ENCODE data around the gene SIKE1.
"Not testable (repeated sequence)": the region's sequence is repeated elsewhere in the genome, so short reads cannot be mapped to it uniquely, and the experiment has no call there.

The SIKE1 gene

GRCh38 chr1:114780344-114781226 is at the start of gene SIKE1:
Gene SIKE1 (minus strand): TSS chr1:114780685. CDS start chr1:114780607, 78 bp downstream.
- DNase-seq (ENCODE audit: low read depth in 2 of 2, low spot score in 1 of 2) = peak; percentile 87 to 90

DNA sequence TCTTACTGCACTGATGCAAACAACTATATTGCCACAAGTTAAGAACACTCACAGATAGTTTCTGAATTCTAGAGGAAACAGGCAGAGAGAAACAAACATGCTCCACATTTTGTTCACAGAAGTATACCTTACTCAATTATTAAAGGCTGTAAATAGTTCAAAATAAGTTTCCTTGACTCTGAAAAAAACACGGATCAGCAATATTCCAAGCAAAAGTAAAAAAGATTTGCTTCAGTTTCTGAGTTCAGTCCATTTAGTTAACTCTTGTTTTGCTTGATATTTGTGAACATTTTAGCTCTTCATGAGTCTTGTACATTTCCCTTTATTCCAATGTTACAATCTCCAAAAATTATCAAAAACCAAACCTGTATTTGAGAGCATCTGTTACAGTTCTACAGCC is 49.6 kb upstream of the SIKE1 start:
- DNase-seq (ENCODE audit: low read depth in 2 of 2, low spot score in 1 of 2) = not testable (repeated sequence)

- no peak for DNase-seq (ENCODE audit: low read depth in 2 of 2, low spot score in 1 of 2)
Measured at GRCh38 chr1:114828251-114828650, 47.8 kb upstream of the SIKE1 start.

GRCh38 chr1:114821978-114822377 is 41.5 kb upstream of the SIKE1 start:
- no peak for DNase-seq (ENCODE audit: low read depth in 2 of 2, low spot score in 1 of 2)

- no peak for DNase-seq (ENCODE audit: low read depth in 2 of 2, low spot score in 1 of 2)
Measured at GRCh38 chr1:114820392-114820791, 39.9 kb upstream of the SIKE1 start.

DNA sequence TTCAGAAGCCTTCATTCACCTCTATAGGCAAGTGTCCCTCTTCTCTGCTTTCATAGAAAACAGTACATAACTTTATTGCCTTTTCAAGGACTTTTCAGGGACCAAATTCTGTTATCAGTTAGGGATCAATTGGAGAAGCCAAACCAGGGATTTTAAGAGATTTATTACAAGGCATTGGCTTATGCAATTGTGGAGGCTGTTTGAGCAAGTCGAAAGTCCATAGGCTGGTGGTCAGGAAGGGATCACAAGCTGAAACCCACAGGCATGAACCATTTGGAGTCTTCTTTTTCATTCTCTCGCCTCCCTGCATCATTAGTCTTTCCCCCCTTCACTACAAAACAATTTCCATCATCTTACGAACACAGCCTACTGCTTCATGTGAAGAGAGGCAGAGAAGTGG is 39.4 kb upstream of the SIKE1 start:
- no peak for DNase-seq (ENCODE audit: low read depth in 2 of 2, low spot score in 1 of 2)

- DNase-seq (ENCODE audit: low read depth in 2 of 2, low spot score in 1 of 2) = not testable (repeated sequence)
Measured at GRCh38 chr1:114804449-114804848, 24.0 kb upstream of the SIKE1 start.

GRCh38 chr1:114803001-114803400 is 22.5 kb upstream of the SIKE1 start:
- no peak for DNase-seq (ENCODE audit: low read depth in 2 of 2, low spot score in 1 of 2)

GRCh38 chr1:114794038-114794437 is 13.6 kb upstream of the SIKE1 start:
- no peak for DNase-seq (ENCODE audit: low read depth in 2 of 2, low spot score in 1 of 2)

DNA sequence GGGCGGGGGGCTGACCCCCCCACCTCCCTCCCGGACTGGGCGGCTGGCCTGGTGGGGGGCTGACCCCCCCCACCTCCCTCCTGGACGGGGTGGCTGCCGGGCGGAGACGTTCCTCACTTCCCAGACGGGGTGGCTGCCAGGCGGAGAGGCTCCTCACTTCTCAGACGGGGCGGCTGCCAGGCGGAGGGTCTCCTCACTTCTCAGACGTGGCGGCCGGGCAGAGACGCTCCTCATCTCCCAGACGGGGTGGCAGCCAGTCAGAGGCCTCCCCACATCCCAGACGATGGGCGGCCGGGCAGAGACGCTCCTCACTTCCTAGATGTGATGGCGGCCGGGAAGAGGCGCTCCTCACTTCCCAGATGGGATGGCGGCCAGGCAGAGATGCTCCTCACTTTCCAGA is 10.1 kb upstream of the SIKE1 start:
- DNase-seq (ENCODE audit: low read depth in 2 of 2, low spot score in 1 of 2) = not testable (repeated sequence)

DNA sequence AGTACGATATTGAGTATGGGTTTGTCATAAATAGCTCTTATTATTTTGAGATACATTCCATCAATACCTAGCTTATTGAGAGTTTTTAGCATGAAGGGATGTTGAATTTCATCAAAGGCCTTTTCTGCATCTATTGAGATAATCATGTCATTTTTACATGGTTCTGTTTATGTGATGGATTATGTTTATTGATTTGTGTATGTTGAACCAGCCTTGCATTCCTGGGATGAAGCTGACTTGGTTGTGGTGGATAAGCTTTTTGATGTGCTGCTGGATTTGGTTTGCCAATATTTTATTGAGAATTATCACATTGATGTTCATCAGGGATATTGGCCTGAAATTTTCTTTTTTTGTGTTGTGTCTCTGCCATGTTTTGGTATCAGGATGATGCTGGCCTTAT is 6.0 kb upstream of the SIKE1 start:
- not testable (repeated sequence) for DNase-seq (ENCODE audit: low read depth in 2 of 2, low spot score in 1 of 2)

GRCh38 chr1:114782476-114782875 is 2.0 kb upstream of the SIKE1 start:
- DNase-seq (ENCODE audit: low read depth in 2 of 2, low spot score in 1 of 2) = no peak

- no peak for DNase-seq (ENCODE audit: low read depth in 2 of 2, low spot score in 1 of 2)
Measured at GRCh38 chr1:114779722-114780121, 763 bp downstream of the SIKE1 start.

- DNase-seq (ENCODE audit: low read depth in 2 of 2, low spot score in 1 of 2) = not testable (repeated sequence)
Measured at GRCh38 chr1:114776726-114777125, 3.8 kb downstream of the SIKE1 start.

- no peak for DNase-seq (ENCODE audit: low read depth in 2 of 2, low spot score in 1 of 2)
Measured at GRCh38 chr1:114771992-114772391, 8.5 kb downstream of the SIKE1 start.

DNA sequence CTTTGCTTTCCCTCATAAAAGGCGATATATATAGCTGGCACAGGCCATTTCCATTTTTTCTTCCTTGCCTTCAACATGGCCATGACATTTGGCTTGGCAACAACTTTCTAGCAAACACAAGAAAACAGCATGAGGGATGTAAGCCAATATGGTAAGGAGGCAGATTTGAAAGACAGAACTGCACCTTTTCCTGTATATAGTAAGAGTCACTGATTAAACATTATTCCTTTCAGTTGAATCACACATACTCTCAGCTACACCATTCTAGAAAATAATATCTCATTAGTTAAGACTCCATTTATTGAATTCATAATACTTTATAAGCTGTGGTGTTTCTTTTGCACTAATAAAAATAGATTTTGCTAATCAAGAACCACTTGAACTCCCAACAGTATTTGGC is 9.5 kb downstream of the SIKE1 start:
- no peak for DNase-seq (ENCODE audit: low read depth in 2 of 2, low spot score in 1 of 2)

GRCh38 chr1:114764689-114765088 is 15.8 kb downstream of the SIKE1 start:
- no peak for DNase-seq (ENCODE audit: low read depth in 2 of 2, low spot score in 1 of 2)

DNA sequence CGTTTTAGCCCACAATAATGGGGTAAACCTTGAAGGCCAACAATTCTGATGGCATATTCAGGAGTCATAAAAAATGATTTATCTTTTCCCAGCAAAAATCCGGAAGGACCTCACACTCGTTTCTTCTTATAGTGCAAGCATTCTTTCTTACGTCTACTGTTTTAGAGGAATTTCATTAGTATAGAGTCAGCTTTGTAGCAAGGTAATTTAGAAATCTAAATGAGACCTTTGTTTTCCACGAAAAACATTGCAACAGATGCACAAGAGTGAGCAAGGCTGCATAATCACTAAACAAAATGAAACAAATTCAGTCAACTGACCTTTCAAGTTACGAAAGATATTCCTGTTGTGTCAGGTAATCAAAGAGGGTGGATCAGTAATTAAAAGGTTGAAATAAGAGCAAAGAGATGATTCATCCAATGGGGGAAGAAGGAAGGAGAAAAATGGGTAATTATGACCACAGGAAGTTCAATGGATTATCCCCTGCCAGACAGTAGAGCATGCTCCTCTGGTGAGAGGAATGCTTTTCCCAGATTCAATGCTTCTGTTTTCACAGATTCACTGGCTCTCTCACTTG is 22.1 kb downstream of the SIKE1 start:
- no peak for DNase-seq (ENCODE audit: low read depth in 2 of 2, low spot score in 1 of 2)

DNA sequence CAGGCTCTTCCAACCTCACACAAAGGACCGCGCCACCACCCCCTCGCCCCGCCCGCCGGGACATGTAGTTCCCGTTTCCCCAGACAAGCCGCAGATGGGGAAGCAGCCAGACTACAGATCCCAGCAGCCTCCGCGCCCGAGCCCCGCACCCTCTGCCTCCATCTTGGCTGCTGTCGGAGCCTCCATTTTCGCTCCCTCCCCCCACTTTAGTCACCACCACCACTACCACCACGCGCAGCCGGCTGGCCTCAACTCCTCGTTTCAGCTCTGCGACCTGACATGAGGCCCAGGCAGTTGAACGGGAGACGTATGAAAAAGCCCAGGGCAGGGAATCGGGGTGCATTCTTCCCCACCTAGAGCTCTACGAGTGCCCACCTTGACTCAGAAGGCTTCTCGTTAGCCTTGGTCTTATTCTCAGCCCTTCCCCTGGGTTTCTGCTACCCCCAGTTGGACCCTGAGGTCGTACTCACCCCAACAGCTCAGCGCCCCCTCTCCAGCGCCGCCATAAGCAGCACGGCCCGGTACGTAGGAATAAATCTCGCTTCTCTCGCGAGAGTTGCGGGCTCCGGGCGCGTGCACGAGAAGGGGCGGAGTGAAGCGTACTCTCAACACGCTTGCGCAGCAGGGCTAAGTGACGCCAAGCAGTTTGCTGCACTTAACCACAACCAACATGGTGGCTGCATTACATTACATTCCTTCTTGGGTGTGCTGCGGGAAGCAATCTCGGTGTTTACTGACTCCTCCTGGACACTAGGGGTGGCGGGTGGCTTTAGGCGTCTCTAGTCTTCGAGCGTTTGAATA is 22.8 kb downstream of the SIKE1 start, which contains the start of gene CSDE1:
CSDE1 (minus strand) TSS at position 530 of the 801 bp plus-strand sequence. CDS start 18,094 bp downstream, outside the sequence.
- DNase-seq (ENCODE audit: low read depth in 2 of 2, low spot score in 1 of 2) = peak; percentile 94

DNA sequence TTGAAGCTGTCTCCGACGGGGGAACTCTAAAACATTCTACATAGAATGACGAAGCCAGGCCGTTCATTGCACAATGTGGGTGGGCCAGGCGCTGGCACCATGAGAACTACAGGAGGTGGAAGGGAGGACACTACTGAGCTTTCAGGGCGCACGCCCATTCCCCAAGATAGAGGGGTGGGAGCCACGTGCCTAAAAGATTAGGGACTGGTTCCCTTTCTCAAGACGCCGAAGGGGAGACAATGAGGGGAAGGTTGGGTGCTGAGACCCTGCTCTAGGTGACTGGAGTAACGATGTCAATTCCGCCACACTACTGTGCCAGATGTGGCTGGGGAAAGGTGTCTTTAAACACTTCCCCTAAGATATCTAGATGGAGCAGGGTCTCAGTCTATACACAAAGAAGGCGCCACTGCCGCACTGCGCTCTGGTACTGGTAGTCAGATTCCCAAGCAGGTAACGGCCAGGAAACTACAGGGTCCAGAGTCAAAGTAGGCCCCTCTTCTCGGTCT is 23.5 kb downstream of the SIKE1 start:
- no peak for DNase-seq (ENCODE audit: low read depth in 2 of 2, low spot score in 1 of 2)
